Liver (tissue), 9 donors: ENCODE measurements around the gene FLRT2. TPM values are rescaled to one million over a fixed set of nuclear protein-coding genes. Genes with fewer than 3 reads are reported as not detected.

ENCODE experiments used
- DNase-seq: peaks from one replicate; pipeline ENCODE4 v3.0.0-alpha.2; 2017; ENCODE audit warnings: low spot score
- H3K27ac ChIP-seq, 2 donors: one replicate each; pipeline ENCODE4 v1.7.0; 2013; ENCODE audit warnings: inconsistent platforms in 2 of 2, low read length in 2 of 2, control low read depth in 1 of 2, low read depth in 1 of 2, mild to moderate bottlenecking in 1 of 2
- H3K27me3 ChIP-seq, 4 donors: one replicate each; pipeline versions ENCODE4 v1.6.1 to v1.7.0; 2013; ENCODE audit warnings: low read length in 3 of 4, inconsistent platforms in 1 of 4, mild to moderate bottlenecking in 1 of 4, moderate library complexity in 1 of 4; ENCODE audit not compliant: control insufficient read depth in 4 of 4, insufficient read depth in 4 of 4
- H3K36me3 ChIP-seq, 4 donors: one replicate each; pipeline versions ENCODE4 v1.6.1 to v1.7.0; 2013; ENCODE audit warnings: low read length in 3 of 4, mild to moderate bottlenecking in 3 of 4, low read depth in 1 of 4, moderate library complexity in 1 of 4; ENCODE audit not compliant: control insufficient read depth in 4 of 4, insufficient read depth in 3 of 4
- H3K4me1 ChIP-seq, 4 donors: one replicate each; pipeline versions ENCODE4 v1.6.1 to v1.7.0; 2013; ENCODE audit warnings: low read length in 3 of 4, mild to moderate bottlenecking in 3 of 4, moderate library complexity in 1 of 4; ENCODE audit not compliant: control insufficient read depth in 4 of 4, insufficient read depth in 4 of 4
- H3K4me3 ChIP-seq, 3 donors: one replicate each; pipeline versions ENCODE4 v1.6.1 to v1.7.0; 2013; ENCODE audit warnings: low read length in 3 of 3, control low read depth in 1 of 3, low read depth in 1 of 3, mild to moderate bottlenecking in 1 of 3
- H3K9ac ChIP-seq, 2 donors: one replicate each; pipeline ENCODE4 v1.7.0; 2013; ENCODE audit warnings: low read length in 2 of 2, mild to moderate bottlenecking in 2 of 2, moderate library complexity in 2 of 2, control low read depth in 1 of 2, low read depth in 1 of 2
- H3K9me3 ChIP-seq, 4 donors: one replicate each; pipeline versions ENCODE4 v1.6.1 to v1.7.0; 2013; ENCODE audit warnings: low read length in 3 of 4; ENCODE audit not compliant: control insufficient read depth in 4 of 4
- ATF3 ChIP-seq: IDR thresholded peaks from 2 replicates; pipeline ENCODE4 v1.6.1; 2016; ENCODE audit warnings: antibody characterized with exemption
- CTCF ChIP-seq: fragments of 150-350 bp; IDR thresholded peaks from 2 replicates; pipeline ENCODE4 v1.5.1; 2017; ENCODE audit warnings: improper control_type of control experiment, low read depth, low read length; ENCODE audit not compliant: missing input control
- EGR1 ChIP-seq, 2 donors: IDR thresholded peaks; 2 replicates each; pipeline ENCODE4 v1.6.1; 2016 to 2018; ENCODE audit warnings: antibody characterized with exemption in 2 of 2, low read depth in 2 of 2
- FOXA1 ChIP-seq: IDR thresholded peaks from 2 replicates; pipeline ENCODE4 v1.6.1; 2016; ENCODE audit warnings: antibody characterized with exemption
- FOXA2 ChIP-seq: IDR thresholded peaks from 2 replicates; pipeline ENCODE4 v1.6.1; 2016; ENCODE audit warnings: antibody characterized with exemption
- GABPA ChIP-seq, 2 donors: IDR thresholded peaks in 1 of 2; conservative IDR thresholded peaks in 1 of 2; 2 replicates each; pipeline ENCODE4 v1.6.1; 2016; ENCODE audit warnings: antibody characterized with exemption in 2 of 2, mild to moderate bottlenecking in 1 of 2, moderate library complexity in 1 of 2
- HNF4A ChIP-seq, 2 donors: conservative IDR thresholded peaks; 2 replicates each; pipeline ENCODE4 v1.6.1; 2016; ENCODE audit warnings: antibody characterized with exemption in 2 of 2, mild to moderate bottlenecking in 2 of 2
- HNF4G ChIP-seq: IDR thresholded peaks from 2 replicates; pipeline ENCODE4 v1.6.1; 2016; ENCODE audit warnings: antibody characterized with exemption
- JUND ChIP-seq, 2 donors: IDR thresholded peaks; 2 replicates each; pipeline ENCODE4 v1.6.1; 2016; ENCODE audit warnings: antibody characterized with exemption in 2 of 2
- MAX ChIP-seq: IDR thresholded peaks from 2 replicates; pipeline ENCODE4 v1.6.1; 2016; ENCODE audit warnings: antibody characterized with exemption
- NR2F2 ChIP-seq: IDR thresholded peaks from 2 replicates; pipeline ENCODE4 v1.6.1; 2016; ENCODE audit warnings: antibody characterized with exemption
- RAD21 ChIP-seq, 2 donors: IDR thresholded peaks; 2 replicates each; pipeline ENCODE4 v1.6.1; 2016; ENCODE audit warnings: antibody characterized with exemption in 2 of 2, mild to moderate bottlenecking in 2 of 2
- REST ChIP-seq: IDR thresholded peaks from 2 replicates; pipeline ENCODE4 v1.6.1; 2016; ENCODE audit warnings: antibody characterized with exemption, mild to moderate bottlenecking
- RXRA ChIP-seq, 2 donors: IDR thresholded peaks; 2 replicates each; pipeline ENCODE4 v1.6.1; 2017 to 2018; ENCODE audit warnings: antibody characterized with exemption in 2 of 2, mild to moderate bottlenecking in 1 of 2
- SP1 ChIP-seq: IDR thresholded peaks from 2 replicates; pipeline ENCODE4 v1.6.1; 2018; ENCODE audit warnings: antibody characterized with exemption, mild to moderate bottlenecking
- TAF1 ChIP-seq: conservative IDR thresholded peaks from 2 replicates; pipeline ENCODE4 v1.6.1; 2016; ENCODE audit warnings: antibody characterized with exemption, mild to moderate bottlenecking
- YY1 ChIP-seq: IDR thresholded peaks from 2 replicates; pipeline ENCODE4 v1.6.1; 2016; ENCODE audit warnings: antibody characterized with exemption, mild to moderate bottlenecking
- ZBTB33 ChIP-seq: IDR thresholded peaks from 2 replicates; pipeline ENCODE4 v1.6.1; 2016; ENCODE audit warnings: antibody characterized with exemption
- WGBS: extraction: QIAGEN DNeasy Blood & Tissue Kit; methylation state at CpG from one replicate; pipeline ENCODE4 v1.1.7; 2013; 5-methylcytosine and 5-hydroxymethylcytosine counted together
- polyA plus RNA-seq, 2 donors: library from polyadenylated mRNA; stranded (reverse) in 1 of 2; unstranded in 1 of 2; fragments of 200-250 nt in 1 of 2; fragments of >200 nt in 1 of 2; fragmentation: Nextera tagmentation in 1 of 2; extraction: Ambion mirVana in 1 of 2; gene quantifications; one replicate each; pipeline versions ENCODE4 v1.2.1 to v1.2.3, GENCODE V29; 2013 to 2015
- total RNA-seq, 2 donors: library from RNA; depleted of rRNA; stranded (reverse); fragments of >200 nt; gene quantifications; one replicate each; pipeline ENCODE4 v1.2.3, GENCODE V29; 2014
- donor health status: healthy.
- donor health status: healthy.
- donor health status: healthy.
- donor health status: healthy.
- donor health status: healthy.

Gene FLRT2
- total and polyA plus RNA-seq, 4 donors: 0.90 to 8.2 (median 1.8) TPM

- Histone ChIP-seq H3K4me3 (no peak overlapping the region), H3K4me1 (peaks cover 0 to 12% (median 5%) of the 10 kb centered on the region in 4 donors), H3K9me3 (no peaks in the 10 kb centered on the region), H3K27me3 (no peaks in the 10 kb centered on the region), H3K36me3 (no peaks in the 10 kb centered on the region), H3K27ac (no peak overlapping the region), H3K9ac (no peak overlapping the region)
- TF ChIP-seq ATF3: no peak
- TF ChIP-seq NR2F2: no peak
- TF ChIP-seq HNF4A (conservative IDR thresholded peaks at IDR 0.05): no peak
- no peak for TF ChIP-seq FOXA1
- TF ChIP-seq HNF4G: no peak
- TF ChIP-seq REST: no peak
- no peak for TF ChIP-seq SP1
- no peak for TF ChIP-seq JUND (IDR thresholded peaks at IDR 0.05)
- TF ChIP-seq TAF1: no peak
- TF ChIP-seq FOXA2: no peak
- TF ChIP-seq ZBTB33: no peak
- TF ChIP-seq GABPA (IDR thresholded peaks at IDR 0.05 in 1 of 2, conservative IDR thresholded peaks at IDR 0.05 in 1 of 2): no peak
- no peak for TF ChIP-seq MAX
- TF ChIP-seq CTCF: no peak
- no peak for TF ChIP-seq RAD21 (IDR thresholded peaks at IDR 0.05)
- no peak for TF ChIP-seq RXRA (IDR thresholded peaks at IDR 0.05)
- no peak for TF ChIP-seq EGR1 (IDR thresholded peaks at IDR 0.05; ENCODE audit: low read depth in 2 of 2)
- TF ChIP-seq YY1: no peak
- WGBS: 76% methylated on average over 3 of the region's 3 CpGs
- DNase-seq: no peak
Observed at GRCh38 chr14:85576218-85576617, 46.3 kb downstream of the FLRT2 start.
